Measurements from ENCODE around the gene KAZALD1.
A peak's percentile ranks its signal among the peaks of the same experiment; 100 is the strongest.

KAZALD1 gene

DNA sequence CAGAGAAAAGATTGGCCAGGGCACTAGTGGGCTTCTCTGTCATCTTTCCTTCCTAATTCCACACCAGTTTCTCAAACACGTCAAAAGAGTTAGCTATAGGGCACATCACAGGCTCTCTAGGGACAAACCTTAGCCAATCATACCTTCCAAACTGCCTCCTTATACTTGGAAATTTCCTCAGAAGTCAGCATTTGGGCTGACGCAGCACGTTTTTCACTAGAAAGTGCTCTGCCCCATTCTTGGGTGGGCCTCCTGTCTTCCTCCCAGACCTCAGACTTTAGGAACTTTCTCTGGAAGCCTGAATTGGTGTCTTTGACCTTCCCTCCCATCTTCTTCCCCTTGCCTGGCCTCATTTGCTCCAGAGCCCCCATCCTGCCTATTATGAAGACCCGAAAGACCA is 19.7 kb upstream of the KAZALD1 start:
- Histone ChIP-seq H3K9me3 (replicated peaks; ENCODE audit: low read length) (no peaks in the 10 kb centered on the region), H3K36me3 (ENCODE audit: insufficient read depth, low read length) (peaks cover 30% of the 10 kb centered on the region), H3K9ac (ENCODE audit: low read depth, low read length) (peak overlapping the region; percentile 86), H3K4me3 (ENCODE audit: low read length) (peak overlapping the region; percentile 74), H3K4me2 (ENCODE audit: low read length) (peak overlapping the region; percentile 86), H3K27me3 (ENCODE audit: control insufficient read depth, insufficient read depth, low read length) (no peaks in the 10 kb centered on the region), H3K4me1 (ENCODE audit: control insufficient read depth, insufficient read depth, low read length) (peaks cover 14% of the 10 kb centered on the region)

GRCh38 chr10:101042667-101043362 is 19.0 kb upstream of the KAZALD1 start:
- peaks cover 5% of the 10 kb centered on the region for H3K27me3 ChIP-seq (ENCODE audit: control insufficient read depth, insufficient read depth, low read length)
- peak overlapping the region; percentile 86 for H3K4me2 ChIP-seq (ENCODE audit: low read length)
- H3K9ac ChIP-seq (ENCODE audit: low read depth, low read length): peak overlapping the region; percentile 86
- H3K36me3 ChIP-seq (ENCODE audit: insufficient read depth, low read length): peaks cover 23% of the 10 kb centered on the region
- H3K4me3 ChIP-seq (ENCODE audit: low read length): peak overlapping the region; percentile 74
- no peaks in the 10 kb centered on the region for H3K9me3 ChIP-seq (replicated peaks; ENCODE audit: low read length)
- peaks cover 14% of the 10 kb centered on the region for H3K4me1 ChIP-seq (ENCODE audit: control insufficient read depth, insufficient read depth, low read length)

GRCh38 chr10:101043363-101043707 is 18.5 kb upstream of the KAZALD1 start:
- H3K4me2 ChIP-seq (ENCODE audit: low read length): peak overlapping the region; percentile 86
- peaks cover 10% of the 10 kb centered on the region for H3K27me3 ChIP-seq (ENCODE audit: control insufficient read depth, insufficient read depth, low read length)
- peak overlapping the region; percentile 86 for H3K9ac ChIP-seq (ENCODE audit: low read depth, low read length)
- H3K4me3 ChIP-seq (ENCODE audit: low read length): peak overlapping the region; percentile 74
- H3K4me1 ChIP-seq (ENCODE audit: control insufficient read depth, insufficient read depth, low read length): peaks cover 14% of the 10 kb centered on the region
- peaks cover 18% of the 10 kb centered on the region for H3K36me3 ChIP-seq (ENCODE audit: insufficient read depth, low read length)
- no peaks in the 10 kb centered on the region for H3K9me3 ChIP-seq (replicated peaks; ENCODE audit: low read length)

- no peak overlapping the region for H3K4me2 ChIP-seq (ENCODE audit: low read length)
- peaks cover 14% of the 10 kb centered on the region for H3K4me1 ChIP-seq (ENCODE audit: control insufficient read depth, insufficient read depth, low read length)
- no peak overlapping the region for H3K4me3 ChIP-seq (ENCODE audit: low read length)
- no peaks in the 10 kb centered on the region for H3K9me3 ChIP-seq (replicated peaks; ENCODE audit: low read length)
- H3K27me3 ChIP-seq (ENCODE audit: control insufficient read depth, insufficient read depth, low read length): peaks cover 18% of the 10 kb centered on the region
- H3K9ac ChIP-seq (ENCODE audit: low read depth, low read length): no peak overlapping the region
- H3K36me3 ChIP-seq (ENCODE audit: insufficient read depth, low read length): peaks cover 10% of the 10 kb centered on the region
Measured at GRCh38 chr10:101044117-101044516, 17.7 kb upstream of the KAZALD1 start.

DNA sequence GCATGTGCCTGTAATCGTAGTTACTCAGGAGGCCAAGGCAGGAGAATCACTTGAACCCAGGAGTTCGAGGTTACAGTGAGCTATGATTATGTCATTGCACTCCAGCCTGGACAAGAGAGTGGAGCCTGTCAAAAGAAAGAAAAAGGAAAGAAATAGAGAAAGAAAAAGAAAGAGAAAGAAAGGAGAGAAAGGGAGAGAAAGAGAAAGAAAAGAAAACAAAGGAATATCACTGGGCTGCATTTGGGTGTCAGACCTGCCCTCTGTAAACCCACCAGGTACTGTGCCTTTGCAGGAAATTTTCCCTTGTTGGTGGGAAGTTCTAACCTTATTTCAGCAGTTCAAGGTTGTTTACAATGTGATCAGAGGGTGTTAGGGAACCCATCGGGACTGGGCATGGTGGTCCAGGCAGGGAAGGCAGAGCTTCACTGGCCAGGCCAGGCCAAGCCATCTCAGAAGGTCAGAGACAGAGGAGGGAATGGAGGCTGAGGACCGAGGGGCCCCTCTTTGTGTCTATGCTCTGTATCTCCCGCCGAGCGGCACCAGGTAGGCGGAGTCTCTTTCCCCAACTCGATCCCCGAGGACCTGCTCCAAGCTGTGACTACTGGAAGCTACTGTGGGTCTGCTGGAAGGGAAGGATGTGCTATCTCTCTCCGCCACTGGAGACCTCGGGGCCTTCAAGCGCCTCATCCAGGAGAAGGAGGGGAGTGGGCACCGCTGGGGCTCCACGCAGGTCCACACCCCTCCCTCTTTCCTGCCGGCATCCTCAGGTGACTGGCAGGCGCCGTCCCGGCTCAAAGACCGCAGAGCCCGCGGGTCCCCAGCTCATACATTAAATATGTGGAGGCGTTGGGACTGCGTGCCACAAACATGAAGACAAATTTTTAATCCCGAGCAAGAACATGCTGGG is 15.2 kb upstream of the KAZALD1 start:
- H3K36me3 ChIP-seq (ENCODE audit: insufficient read depth, low read length): no peaks in the 10 kb centered on the region
- no peaks in the 10 kb centered on the region for H3K9me3 ChIP-seq (replicated peaks; ENCODE audit: low read length)
- no peak overlapping the region for H3K9ac ChIP-seq (ENCODE audit: low read depth, low read length)

GRCh38 chr10:101047268-101047667 is 14.5 kb upstream of the KAZALD1 start:
- Histone ChIP-seq H3K4me3 (ENCODE audit: low read length) (no peak overlapping the region), H3K9ac (ENCODE audit: low read depth, low read length) (no peak overlapping the region), H3K9me3 (replicated peaks; ENCODE audit: low read length) (no peaks in the 10 kb centered on the region), H3K4me1 (ENCODE audit: control insufficient read depth, insufficient read depth, low read length) (peaks cover 26% of the 10 kb centered on the region), H3K36me3 (ENCODE audit: insufficient read depth, low read length) (no peaks in the 10 kb centered on the region), H3K27me3 (ENCODE audit: control insufficient read depth, insufficient read depth, low read length) (peaks cover 25% of the 10 kb centered on the region), H3K4me2 (ENCODE audit: low read length) (no peak overlapping the region)

More for the DNA sequence above, 15.2 kb upstream of the KAZALD1 start:
- peaks cover 23% of the 10 kb centered on the region for H3K4me1 ChIP-seq (ENCODE audit: control insufficient read depth, insufficient read depth, low read length)
- no peak overlapping the region for H3K4me3 ChIP-seq (ENCODE audit: low read length)
- H3K27me3 ChIP-seq (ENCODE audit: control insufficient read depth, insufficient read depth, low read length): peaks cover 25% of the 10 kb centered on the region
- H3K4me2 ChIP-seq (ENCODE audit: low read length): no peak overlapping the region

DNA sequence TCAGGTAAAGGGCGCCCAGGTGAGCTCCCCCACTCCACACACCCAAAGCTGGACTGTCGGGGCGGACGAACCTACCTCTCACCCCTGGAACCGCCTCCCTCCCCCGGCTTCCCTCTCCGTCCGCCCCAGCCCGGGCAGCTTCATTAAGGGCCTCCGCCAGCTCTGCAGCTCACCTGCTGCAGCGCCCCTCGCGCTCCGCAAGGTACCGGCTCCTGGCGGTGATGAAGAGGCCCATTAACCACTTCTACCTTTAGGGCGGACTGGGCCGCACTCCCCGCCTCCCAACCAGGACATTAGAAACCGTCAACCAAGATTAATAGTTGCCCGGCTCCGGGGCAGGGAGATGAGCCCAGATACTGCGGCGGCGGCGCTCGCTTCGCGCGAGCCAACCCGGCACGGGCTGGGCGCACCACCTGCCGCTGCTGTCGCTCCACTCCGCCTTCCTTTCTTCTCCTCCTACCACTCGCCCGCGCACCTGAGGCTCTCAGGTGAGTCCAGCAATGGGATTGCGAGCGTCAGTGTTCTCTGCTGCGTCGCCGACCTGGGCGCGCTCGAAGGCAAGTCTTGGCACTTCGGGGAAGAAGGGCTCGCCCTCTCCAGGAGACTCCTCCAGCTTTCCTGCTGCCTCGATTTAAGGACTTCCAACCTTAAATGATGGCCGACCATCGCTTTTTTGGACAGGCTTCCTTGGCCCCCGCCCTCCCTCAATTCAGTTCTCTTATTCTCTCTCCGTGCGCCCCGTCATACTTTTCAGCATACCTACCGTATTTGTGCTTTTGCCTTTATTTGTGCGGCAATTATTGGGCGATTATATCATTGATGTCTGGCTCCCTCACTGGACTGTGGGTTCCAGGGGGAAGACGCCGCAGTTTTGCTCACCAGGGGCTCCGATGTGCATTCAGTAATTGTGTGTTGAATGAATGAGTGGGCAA is 13.6 kb upstream of the KAZALD1 start:
- H3K9ac ChIP-seq (ENCODE audit: low read depth, low read length): no peak overlapping the region
- no peak overlapping the region for H3K4me3 ChIP-seq (ENCODE audit: low read length)
- H3K4me2 ChIP-seq (ENCODE audit: low read length): no peak overlapping the region
- peaks cover 31% of the 10 kb centered on the region for H3K4me1 ChIP-seq (ENCODE audit: control insufficient read depth, insufficient read depth, low read length)
- no peaks in the 10 kb centered on the region for H3K9me3 ChIP-seq (replicated peaks; ENCODE audit: low read length)
- no peaks in the 10 kb centered on the region for H3K36me3 ChIP-seq (ENCODE audit: insufficient read depth, low read length)
- H3K27me3 ChIP-seq (ENCODE audit: control insufficient read depth, insufficient read depth, low read length): peaks cover 25% of the 10 kb centered on the region

DNA sequence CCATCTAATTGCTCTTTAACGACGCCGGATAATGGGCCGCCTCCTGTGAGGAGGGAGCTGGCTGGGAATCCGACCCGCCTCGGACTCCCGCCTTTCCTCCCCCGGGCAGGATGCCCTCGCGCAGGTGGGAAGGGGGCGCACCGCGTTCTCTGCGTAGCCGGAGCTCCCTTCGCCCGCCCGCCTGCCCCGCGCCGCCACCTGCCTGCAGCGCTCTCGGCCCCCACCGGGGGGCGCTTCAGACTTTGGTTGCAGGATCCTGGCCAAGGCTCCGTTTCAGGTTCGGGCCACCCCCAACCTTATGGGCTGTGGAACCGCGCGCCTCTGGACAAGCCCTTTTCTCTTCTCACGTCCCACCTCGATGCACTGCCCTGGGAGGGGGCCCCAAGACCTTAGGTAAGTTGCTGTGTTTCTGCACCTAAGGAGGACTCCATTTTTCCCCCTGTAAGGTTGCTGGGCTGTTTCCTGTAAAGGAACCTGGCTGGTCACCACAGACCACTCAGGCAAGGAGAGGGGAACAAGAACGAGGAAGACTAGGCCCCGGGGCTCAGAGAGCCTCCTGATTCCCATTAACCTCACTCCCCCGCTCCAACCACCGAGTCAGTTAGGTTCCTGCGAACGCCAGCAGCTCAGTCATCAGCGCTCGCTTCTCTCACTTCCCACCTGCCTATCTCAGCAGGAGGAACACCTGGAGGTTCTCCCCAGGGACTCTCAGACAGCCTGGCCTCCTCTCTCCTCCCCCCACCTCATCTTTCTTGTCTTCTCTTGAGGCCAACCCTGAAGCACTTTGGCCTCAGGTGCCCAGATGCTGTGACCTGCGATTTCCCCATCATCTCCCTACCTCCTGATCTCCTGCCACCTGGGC is 11.3 kb upstream of the KAZALD1 start:
- Histone ChIP-seq H3K4me1 (ENCODE audit: control insufficient read depth, insufficient read depth, low read length) (peaks cover 31% of the 10 kb centered on the region), H3K27me3 (ENCODE audit: control insufficient read depth, insufficient read depth, low read length) (peaks cover 25% of the 10 kb centered on the region), H3K4me3 (ENCODE audit: low read length) (peak overlapping the region; percentile 59), H3K9ac (ENCODE audit: low read depth, low read length) (no peak overlapping the region), H3K36me3 (ENCODE audit: insufficient read depth, low read length) (no peaks in the 10 kb centered on the region), H3K9me3 (replicated peaks; ENCODE audit: low read length) (no peaks in the 10 kb centered on the region), H3K4me2 (ENCODE audit: low read length) (peak overlapping the region; percentile 81)

- H3K4me3 ChIP-seq (ENCODE audit: low read length): no peak overlapping the region
- H3K36me3 ChIP-seq (ENCODE audit: insufficient read depth, low read length): no peaks in the 10 kb centered on the region
- H3K4me2 ChIP-seq (ENCODE audit: low read length): peak overlapping the region; percentile 57
- H3K9me3 ChIP-seq (replicated peaks; ENCODE audit: low read length): no peaks in the 10 kb centered on the region
- H3K4me1 ChIP-seq (ENCODE audit: control insufficient read depth, insufficient read depth, low read length): peaks cover 31% of the 10 kb centered on the region
- H3K27me3 ChIP-seq (ENCODE audit: control insufficient read depth, insufficient read depth, low read length): peaks cover 24% of the 10 kb centered on the region
- peak overlapping the region; percentile 3 for H3K9ac ChIP-seq (ENCODE audit: low read depth, low read length)
Measured at GRCh38 chr10:101052285-101052684, 9.5 kb upstream of the KAZALD1 start.

GRCh38 chr10:101053516-101053915 is 8.3 kb upstream of the KAZALD1 start:
- peaks cover 31% of the 10 kb centered on the region for H3K4me1 ChIP-seq (ENCODE audit: control insufficient read depth, insufficient read depth, low read length)
- peaks cover 13% of the 10 kb centered on the region for H3K27me3 ChIP-seq (ENCODE audit: control insufficient read depth, insufficient read depth, low read length)
- H3K9me3 ChIP-seq (replicated peaks; ENCODE audit: low read length): no peaks in the 10 kb centered on the region
- H3K36me3 ChIP-seq (ENCODE audit: insufficient read depth, low read length): no peaks in the 10 kb centered on the region
- H3K9ac ChIP-seq (ENCODE audit: low read depth, low read length): no peak overlapping the region
- no peak overlapping the region for H3K4me3 ChIP-seq (ENCODE audit: low read length)
- peak overlapping the region; percentile 23 for H3K4me2 ChIP-seq (ENCODE audit: low read length)
